GM06990 (cell line): Measurements from ENCODE around the gene DPP10.

Experiments used
- DNase-seq: peaks from one replicate; pipeline ENCODE4 v3.0.0-alpha.2; 2011; ENCODE audit not compliant: insufficient read length; ENCODE audit errors: extremely low read depth
- H3K27me3 ChIP-seq: replicated peaks from 2 replicates; pipeline ENCODE4 v1.6.0; 2011; ENCODE audit warnings: low read length; ENCODE audit not compliant: control insufficient read depth, insufficient read depth
- H3K36me3 ChIP-seq: 2 replicates; pipeline ENCODE4 v1.5.1; 2011; ENCODE audit warnings: low read length; ENCODE audit not compliant: control insufficient read depth, insufficient read depth
- H3K4me3 ChIP-seq: replicated peaks from 2 replicates; pipeline ENCODE4 v1.5.1; 2011; ENCODE audit warnings: low read depth, mild to moderate bottlenecking, control low read depth, low read length
- TF ChIP-seq, protein P1 (sequence below): IDR thresholded peaks from 2 replicates; pipeline ENCODE4 v1.5.1; 2011; ENCODE audit warnings: low read length, control low read depth, mild to moderate bottlenecking, inconsistent platforms; ENCODE audit not compliant: insufficient read depth, poor library complexity, severe bottlenecking

The DPP10 gene

DNA sequence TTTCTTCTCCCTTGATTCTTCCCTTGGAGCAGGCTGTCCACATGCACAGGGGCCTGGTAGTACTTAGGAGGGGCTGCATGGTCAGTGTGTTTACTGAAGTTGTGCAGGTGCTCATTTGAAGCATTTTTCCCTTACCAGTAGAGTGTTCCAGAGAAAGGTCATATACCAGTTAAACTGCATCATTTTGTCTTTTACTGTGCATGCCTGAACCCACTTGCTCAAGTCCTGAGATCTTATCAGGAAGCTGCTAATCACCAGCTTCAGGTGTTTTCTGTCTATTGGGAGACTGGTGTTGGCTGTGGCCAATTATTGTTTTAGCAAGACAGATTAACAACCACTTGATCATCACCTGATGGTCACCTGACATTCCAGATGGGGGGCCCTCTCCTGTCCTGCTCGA lies 676.6 kb downstream of the DPP10 start:
- H3K36me3 ChIP-seq = no peaks in the 10 kb centered on the region

DNA sequence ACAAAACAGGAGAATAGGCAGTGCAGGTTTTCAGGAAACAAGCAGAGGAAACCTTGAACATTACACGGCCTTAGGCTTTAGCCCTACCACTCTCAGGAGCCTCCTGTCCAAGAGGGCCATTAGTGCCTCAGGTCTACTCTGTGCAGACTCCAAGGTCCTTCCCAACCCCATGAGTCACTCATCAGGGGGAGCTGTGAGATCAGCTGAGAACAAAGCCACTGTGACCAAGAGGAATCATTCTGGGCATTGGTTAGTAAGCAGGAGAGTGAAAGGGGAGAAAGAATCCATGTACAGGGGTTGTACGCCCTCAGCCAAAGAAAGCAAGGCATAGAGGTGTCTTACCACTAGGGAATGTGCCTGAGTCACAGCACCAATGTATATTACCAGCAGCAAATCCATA lies 680.3 kb downstream of the DPP10 start:
- H3K27me3 ChIP-seq = no peaks in the 10 kb centered on the region
- no peak overlapping the region for H3K4me3 ChIP-seq
- TF ChIP-seq, protein P1, sequence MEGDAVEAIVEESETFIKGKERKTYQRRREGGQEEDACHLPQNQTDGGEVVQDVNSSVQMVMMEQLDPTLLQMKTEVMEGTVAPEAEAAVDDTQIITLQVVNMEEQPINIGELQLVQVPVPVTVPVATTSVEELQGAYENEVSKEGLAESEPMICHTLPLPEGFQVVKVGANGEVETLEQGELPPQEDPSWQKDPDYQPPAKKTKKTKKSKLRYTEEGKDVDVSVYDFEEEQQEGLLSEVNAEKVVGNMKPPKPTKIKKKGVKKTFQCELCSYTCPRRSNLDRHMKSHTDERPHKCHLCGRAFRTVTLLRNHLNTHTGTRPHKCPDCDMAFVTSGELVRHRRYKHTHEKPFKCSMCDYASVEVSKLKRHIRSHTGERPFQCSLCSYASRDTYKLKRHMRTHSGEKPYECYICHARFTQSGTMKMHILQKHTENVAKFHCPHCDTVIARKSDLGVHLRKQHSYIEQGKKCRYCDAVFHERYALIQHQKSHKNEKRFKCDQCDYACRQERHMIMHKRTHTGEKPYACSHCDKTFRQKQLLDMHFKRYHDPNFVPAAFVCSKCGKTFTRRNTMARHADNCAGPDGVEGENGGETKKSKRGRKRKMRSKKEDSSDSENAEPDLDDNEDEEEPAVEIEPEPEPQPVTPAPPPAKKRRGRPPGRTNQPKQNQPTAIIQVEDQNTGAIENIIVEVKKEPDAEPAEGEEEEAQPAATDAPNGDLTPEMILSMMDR = no peak
- no peak for DNase-seq
- H3K36me3 ChIP-seq = no peaks in the 10 kb centered on the region

More for the DNA sequence above, 676.6 kb downstream of the DPP10 start:
- no peaks in the 10 kb centered on the region for H3K27me3 ChIP-seq
- TF ChIP-seq, protein P1 = no peak
- H3K4me3 ChIP-seq = no peak overlapping the region
- DNase-seq = no peak

DNA sequence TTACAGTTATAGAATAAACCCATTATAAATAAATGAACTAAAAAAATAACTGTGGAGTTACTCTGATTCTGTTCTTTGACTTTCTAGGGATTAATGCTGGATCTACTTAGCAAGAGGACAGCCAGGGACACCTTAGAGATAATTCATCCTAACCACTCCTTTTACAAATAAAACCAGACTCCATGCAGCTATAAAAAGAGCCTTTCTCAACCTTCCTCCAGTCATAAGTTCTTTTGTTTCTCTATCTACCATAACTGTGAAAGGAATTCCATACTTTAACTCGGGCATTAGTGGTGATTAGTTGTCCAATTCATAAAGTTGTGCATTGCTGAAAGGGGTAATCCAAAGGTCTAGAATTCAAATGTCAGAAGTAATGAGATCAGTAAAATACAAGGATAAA lies 682.4 kb downstream of the DPP10 start:
- DNase-seq = no peak
- H3K36me3 ChIP-seq = no peaks in the 10 kb centered on the region
- H3K27me3 ChIP-seq = no peaks in the 10 kb centered on the region
- H3K4me3 ChIP-seq = no peak overlapping the region
- TF ChIP-seq, protein P1 = no peak

DNA sequence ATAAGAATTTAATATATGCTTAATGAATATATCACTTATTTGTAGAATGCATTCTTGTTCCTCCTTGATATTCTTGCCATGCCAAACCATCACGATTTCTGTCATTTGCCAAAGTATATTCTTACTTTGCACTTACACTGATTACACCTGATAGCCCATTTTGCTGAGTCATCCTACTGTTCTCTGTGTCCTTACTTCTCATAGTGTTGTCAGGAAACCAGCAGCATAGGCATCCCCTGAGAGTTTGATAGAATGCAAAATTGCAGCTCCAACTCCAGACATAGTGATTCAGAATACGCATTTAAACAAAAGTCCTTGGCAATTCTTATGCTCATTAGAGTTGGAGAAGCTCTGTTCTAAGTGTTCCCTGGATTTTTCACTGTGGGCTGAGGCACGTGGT lies 687.1 kb downstream of the DPP10 start:
- DNase-seq = no peak
- H3K4me3 ChIP-seq = no peak overlapping the region
- H3K36me3 ChIP-seq = no peaks in the 10 kb centered on the region
- TF ChIP-seq, protein P1 = no peak
- no peaks in the 10 kb centered on the region for H3K27me3 ChIP-seq

- TF ChIP-seq, protein P1 = no peak
- DNase-seq = no peak
- Histone ChIP-seq H3K27me3 (no peaks in the 10 kb centered on the region), H3K36me3 (no peaks in the 10 kb centered on the region), H3K4me3 (no peak overlapping the region)
These were observed 718.2 kb downstream of the DPP10 start for GRCh38 chr2:115160531-115161080.
